Sigmoid colon (tissue), 7 donors: ENCODE data around the gene PLA2G4F. TPM values are rescaled to one million over a fixed set of nuclear protein-coding genes. Genes with fewer than 3 reads are reported as not detected.

ENCODE experiments used
- DNase-seq: peaks from one replicate; pipeline ENCODE4 v3.0.0-alpha.2; 2019
- H3K27ac ChIP-seq, 4 donors: fragments of 200-600 bp; sonication (generic); one replicate each; pipeline ENCODE4 v1.5.1; 2016 to 2019; ENCODE audit warnings: mild to moderate bottlenecking in 1 of 4
- H3K27me3 ChIP-seq, 3 donors: fragments of 200-600 bp; sonication (generic); one replicate each; pipeline ENCODE4 v1.5.1; 2019; ENCODE audit warnings: mild to moderate bottlenecking in 1 of 3
- H3K36me3 ChIP-seq, 4 donors: fragments of 200-600 bp; sonication (generic); one replicate each; pipeline ENCODE4 v1.5.1; 2016 to 2019
- H3K4me1 ChIP-seq, 4 donors: fragments of 200-600 bp; sonication (generic); one replicate each; pipeline ENCODE4 v1.5.1; 2017 to 2019
- H3K4me3 ChIP-seq, 4 donors: fragments of 200-600 bp; sonication (generic); one replicate each; pipeline ENCODE4 v1.5.1; 2017 to 2019; ENCODE audit warnings: mild to moderate bottlenecking in 2 of 4, moderate library complexity in 1 of 4
- H3K9me3 ChIP-seq, 4 donors: fragments of 200-600 bp in 3 of 4; sonication (generic) in 3 of 4; one replicate each; pipeline versions ENCODE4 v1.5.1 to v1.6.1; 2013 to 2019
- EP300 ChIP-seq, 4 donors: sonication (generic); formaldehyde crosslinking; IDR thresholded peaks; one replicate each; pipeline ENCODE4 v1.6.1; 2017; ENCODE audit warnings: antibody characterized with exemption in 4 of 4
- POLR2A ChIP-seq, 2 donors: fragments of 450-650 bp; IDR thresholded peaks; one replicate each; pipeline ENCODE4 v1.6.1; 2016; ENCODE audit warnings: antibody characterized with exemption in 2 of 2, mild to moderate bottlenecking in 2 of 2, moderate library complexity in 2 of 2
- POLR2AphosphoS5 ChIP-seq, 4 donors: sonication (generic); formaldehyde crosslinking; IDR thresholded peaks; one replicate each; pipeline ENCODE4 v1.6.1; 2017; ENCODE audit warnings: antibody characterized with exemption in 4 of 4
- whole genome bisulfite sequencing, 2 donors: extraction: QIAGEN DNeasy Blood & Tissue Kit; methylation state at CpG; one replicate each; pipeline ENCODE4 v1.1.7; 2013; 5-methylcytosine and 5-hydroxymethylcytosine counted together
- intact Hi-C: fragments of 100-400 bp; cut with DNase I; formaldehyde crosslinking; loops from one replicate; pipeline ENCODE4 v1.15.1; 2023
- polyA plus RNA-seq, 3 donors: library from polyadenylated mRNA; stranded (reverse); fragments of 200-250 nt; gene quantifications; one replicate each; pipeline ENCODE4 v1.2.3, GENCODE V29; 2013
- total RNA-seq, 4 donors: library from RNA; depleted of rRNA; stranded (reverse); fragments of >200 nt; gene quantifications; one replicate each; pipeline ENCODE4 v1.1.0, GENCODE V29; 2016
- TF ChIP-seq, protein P1 (sequence below), 4 experiments: fragments of 450-650 bp in 3 of 4; fragments of 200-600 bp in 1 of 4; IDR thresholded peaks; one replicate each; pipeline ENCODE4 v1.5.1; 2016 to 2019; ENCODE audit warnings: antibody characterized with exemption in 4 of 4, mild to moderate bottlenecking in 3 of 4, moderate library complexity in 2 of 4
- donor health status: healthy with polysubstance abuse.
- donor health status: Bipolar disorder and iron deficiency.
- donor health status: healthy.

PLA2G4F gene
- total and polyA plus RNA-seq, 7 donors = under 0.01 to 28.8 (median 7.2) TPM; not detected in 2

GRCh38 chr15:42138411-42138810 lies 18.0 kb downstream of the PLA2G4F start:
- H3K36me3 ChIP-seq = no peaks in the 10 kb centered on the region
- no peak overlapping the region for H3K4me3 ChIP-seq
- no peaks in the 10 kb centered on the region for H3K9me3 ChIP-seq
- H3K27me3 ChIP-seq = no peaks in the 10 kb centered on the region
- peak; percentile 9 for DNase-seq
- WGBS, 2 donors = 89 to 92% methylated on average over 4 of the region's 4 CpGs
- H3K4me1 ChIP-seq = no peaks in the 10 kb centered on the region
- intact Hi-C loops = loop anchor here (2.0 kb wide), 1 partner anchor 150 kb away; no protein-coding TSS in a partner anchor
- H3K27ac ChIP-seq = no peak overlapping the region
- TF ChIP-seq, protein P1, sequence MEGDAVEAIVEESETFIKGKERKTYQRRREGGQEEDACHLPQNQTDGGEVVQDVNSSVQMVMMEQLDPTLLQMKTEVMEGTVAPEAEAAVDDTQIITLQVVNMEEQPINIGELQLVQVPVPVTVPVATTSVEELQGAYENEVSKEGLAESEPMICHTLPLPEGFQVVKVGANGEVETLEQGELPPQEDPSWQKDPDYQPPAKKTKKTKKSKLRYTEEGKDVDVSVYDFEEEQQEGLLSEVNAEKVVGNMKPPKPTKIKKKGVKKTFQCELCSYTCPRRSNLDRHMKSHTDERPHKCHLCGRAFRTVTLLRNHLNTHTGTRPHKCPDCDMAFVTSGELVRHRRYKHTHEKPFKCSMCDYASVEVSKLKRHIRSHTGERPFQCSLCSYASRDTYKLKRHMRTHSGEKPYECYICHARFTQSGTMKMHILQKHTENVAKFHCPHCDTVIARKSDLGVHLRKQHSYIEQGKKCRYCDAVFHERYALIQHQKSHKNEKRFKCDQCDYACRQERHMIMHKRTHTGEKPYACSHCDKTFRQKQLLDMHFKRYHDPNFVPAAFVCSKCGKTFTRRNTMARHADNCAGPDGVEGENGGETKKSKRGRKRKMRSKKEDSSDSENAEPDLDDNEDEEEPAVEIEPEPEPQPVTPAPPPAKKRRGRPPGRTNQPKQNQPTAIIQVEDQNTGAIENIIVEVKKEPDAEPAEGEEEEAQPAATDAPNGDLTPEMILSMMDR (IDR thresholded peaks at IDR 0.05) = no peak
- no peak for TF ChIP-seq POLR2AphosphoS5 (IDR thresholded peaks at IDR 0.05)
- no peak for TF ChIP-seq POLR2A (IDR thresholded peaks at IDR 0.05)
- no peak for TF ChIP-seq EP300 (IDR thresholded peaks at IDR 0.05)

DNA sequence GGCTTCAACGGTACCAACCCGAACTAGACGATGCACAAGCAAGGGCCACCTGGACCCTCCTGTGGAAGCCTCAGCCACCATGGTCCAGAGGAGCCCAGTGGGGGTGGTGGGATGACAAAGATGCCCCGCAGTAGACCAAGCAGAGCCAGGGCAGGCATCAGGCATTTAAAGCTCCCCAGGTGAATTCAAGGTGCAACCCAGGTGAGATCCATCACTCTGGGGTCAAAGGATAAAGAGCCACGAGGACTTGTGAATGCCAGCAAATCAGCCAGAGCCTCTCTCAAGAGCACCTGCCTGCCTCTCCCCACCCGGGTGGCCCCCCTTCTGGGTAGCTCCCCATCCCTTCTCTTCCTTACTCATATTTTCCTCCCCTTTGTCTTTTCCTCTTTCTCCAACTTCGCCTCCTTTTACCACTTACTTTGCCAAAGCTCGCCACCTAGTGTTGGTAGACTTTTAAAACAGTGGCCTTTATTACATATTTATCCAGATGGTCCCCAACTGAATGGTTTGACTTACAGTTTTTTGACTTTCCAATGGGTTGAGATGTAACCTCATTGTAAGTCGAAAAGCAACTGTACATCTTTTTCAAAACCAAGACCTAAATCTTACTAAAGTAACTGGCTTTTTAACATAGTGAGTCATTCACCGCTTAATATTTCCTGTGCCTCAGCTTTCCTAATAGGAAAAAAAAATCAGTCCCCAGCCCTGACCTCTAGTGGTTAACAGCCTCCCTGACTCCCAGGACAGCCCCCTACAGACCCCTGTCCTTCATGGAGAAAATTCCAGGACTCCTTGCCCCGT lies 18.8 kb downstream of the PLA2G4F start:
- intact Hi-C loops = loop anchor here (2.0 kb wide), 1 partner anchor 149 kb away; no protein-coding TSS in a partner anchor
- H3K4me3 ChIP-seq = no peak overlapping the region
- peak; percentile 28 for DNase-seq
- no peak for TF ChIP-seq POLR2AphosphoS5 (IDR thresholded peaks at IDR 0.05)
- no peak for TF ChIP-seq POLR2A (IDR thresholded peaks at IDR 0.05)
- no peak for TF ChIP-seq EP300 (IDR thresholded peaks at IDR 0.05)
- TF ChIP-seq, protein P1 (IDR thresholded peaks at IDR 0.05) = peak in 2 of 4 experiments; percentile 34 to 42
- no peaks in the 10 kb centered on the region for H3K9me3 ChIP-seq
- no peaks in the 10 kb centered on the region for H3K36me3 ChIP-seq
- no peaks in the 10 kb centered on the region for H3K27me3 ChIP-seq
- H3K27ac ChIP-seq = no peak overlapping the region
- 55 to 71% methylated on average over 11 of the region's 11 CpGs for WGBS, 2 donors
- H3K4me1 ChIP-seq = no peaks in the 10 kb centered on the region

- H3K9me3 ChIP-seq = no peaks in the 10 kb centered on the region
- no peaks in the 10 kb centered on the region for H3K27me3 ChIP-seq
- no peaks in the 10 kb centered on the region for H3K4me1 ChIP-seq
- DNase-seq = peak; percentile 6
- no peaks in the 10 kb centered on the region for H3K36me3 ChIP-seq
- intact Hi-C loops = no loop called here
- WGBS, 2 donors = 93% methylated on average over 11 of the region's 11 CpGs
- no peak overlapping the region for H3K4me3 ChIP-seq
- H3K27ac ChIP-seq = no peak overlapping the region
- TF ChIP-seq POLR2AphosphoS5 (IDR thresholded peaks at IDR 0.05) (no peak), POLR2A (IDR thresholded peaks at IDR 0.05) (no peak), EP300 (IDR thresholded peaks at IDR 0.05) (no peak)
- TF ChIP-seq, protein P1 (IDR thresholded peaks at IDR 0.05) = no peak
Observed at GRCh38 chr15:42136513-42136912, 19.9 kb downstream of the PLA2G4F start.

GRCh38 chr15:42135351-42135750 lies 21.1 kb downstream of the PLA2G4F start:
- 86 to 98% methylated on average over 1 of the region's 1 CpG for WGBS, 2 donors
- H3K4me3 ChIP-seq = no peak overlapping the region
- DNase-seq = no peak
- intact Hi-C loops = no loop called here
- H3K36me3 ChIP-seq = no peaks in the 10 kb centered on the region
- H3K9me3 ChIP-seq = no peaks in the 10 kb centered on the region
- H3K27me3 ChIP-seq = peaks cover 0 to 3% (median 0%) of the 10 kb centered on the region in 3 donors
- no peaks in the 10 kb centered on the region for H3K4me1 ChIP-seq
- no peak overlapping the region for H3K27ac ChIP-seq
- TF ChIP-seq POLR2AphosphoS5 (IDR thresholded peaks at IDR 0.05) (no peak), POLR2A (IDR thresholded peaks at IDR 0.05) (no peak), EP300 (IDR thresholded peaks at IDR 0.05) (no peak)
- TF ChIP-seq, protein P1 (IDR thresholded peaks at IDR 0.05) = no peak
